Raji (cell line): ENCODE measurements around the gene NR5A2.

ENCODE experiments used
- POLR2A ChIP-seq: IDR thresholded peaks from 2 replicates; pipeline ENCODE4 v1.6.1; 2011; ENCODE audit warnings: low read depth, low read length, control low read depth; ENCODE audit not compliant: insufficient read depth

Gene NR5A2

GRCh38 chr1:200153277-200154055, 126.0 kb downstream of the NR5A2 start:
- peak; percentile 27; the same call in 1 of the 2 replicates for TF ChIP-seq POLR2A

- peak; percentile 62 for TF ChIP-seq POLR2A
These were observed 126.7 kb downstream of the NR5A2 start for GRCh38 chr1:200154069-200154767.

GRCh38 chr1:200157715-200158114, 130.2 kb downstream of the NR5A2 start:
- TF ChIP-seq POLR2A: no peak

- no peak for TF ChIP-seq POLR2A
These were observed 134.3 kb downstream of the NR5A2 start for GRCh38 chr1:200161801-200162200.

- no peak for TF ChIP-seq POLR2A
These were observed 134.7 kb downstream of the NR5A2 start for GRCh38 chr1:200162258-200162657.

GRCh38 chr1:200162877-200163276, 135.4 kb downstream of the NR5A2 start:
- TF ChIP-seq POLR2A: no peak

GRCh38 chr1:200163911-200164310, 136.4 kb downstream of the NR5A2 start:
- TF ChIP-seq POLR2A: no peak

GRCh38 chr1:200165493-200166220, 138.1 kb downstream of the NR5A2 start:
- no peak for TF ChIP-seq POLR2A

- no peak for TF ChIP-seq POLR2A
These were observed 138.9 kb downstream of the NR5A2 start for GRCh38 chr1:200166411-200166810.

- TF ChIP-seq POLR2A: no peak
These were observed 141.4 kb downstream of the NR5A2 start for GRCh38 chr1:200168926-200169325.

GRCh38 chr1:200172311-200172710, 144.8 kb downstream of the NR5A2 start:
- TF ChIP-seq POLR2A: no peak

- no peak for TF ChIP-seq POLR2A
These were observed 145.6 kb downstream of the NR5A2 start for GRCh38 chr1:200173097-200173618.

- no peak for TF ChIP-seq POLR2A
These were observed 147.2 kb downstream of the NR5A2 start for GRCh38 chr1:200174525-200175295.

GRCh38 chr1:200176181-200176580, 148.7 kb downstream of the NR5A2 start:
- TF ChIP-seq POLR2A: no peak

GRCh38 chr1:200176798-200177197, 149.3 kb downstream of the NR5A2 start:
- TF ChIP-seq POLR2A: no peak
